Body of pancreas (tissue), 4 donors: ENCODE measurements around the gene HSPA4L. TPM values are rescaled to one million over a fixed set of nuclear protein-coding genes. Genes with fewer than 3 reads are reported as not detected.

ENCODE experiments used
- ATAC-seq: fragments of 150-250 bp; one replicate; pipeline ENCODE4 v1.9.1; 2016
- DNase-seq, 4 donors: peaks; one replicate each; pipeline ENCODE4 v3.0.0-alpha.2; 2019
- H3K27ac ChIP-seq, 4 donors: fragments of 200-600 bp; sonication (generic); 1 replicate in 3 of 4; 2 replicates in 1 of 4; pipeline versions ENCODE4 v1.5.1 to v1.6.1; 2016 to 2019; ENCODE audit warnings: mild to moderate bottlenecking in 1 of 4, mixed read lengths in 1 of 4, moderate library complexity in 1 of 4
- H3K27me3 ChIP-seq, 2 donors: fragments of 200-600 bp; sonication (generic); one replicate each; pipeline ENCODE4 v1.6.0; 2016; ENCODE audit warnings: mild to moderate bottlenecking in 1 of 2
- H3K36me3 ChIP-seq, 2 donors: fragments of 200-600 bp; sonication (generic); replicated peaks in 1 of 2; 2 replicates each; pipeline ENCODE4 v1.5.1; 2016; ENCODE audit warnings: low read depth in 2 of 2; ENCODE audit not compliant: insufficient read depth in 1 of 2
- H3K4me1 ChIP-seq: fragments of 200-600 bp; sonication (generic); one replicate; pipeline ENCODE4 v1.6.0; 2016
- H3K4me3 ChIP-seq, 2 donors: fragments of 200-600 bp; sonication (generic); 1 replicate in 1 of 2; 2 replicates in 1 of 2; pipeline ENCODE4 v1.5.1; 2016 to 2019
- H3K9me3 ChIP-seq, 3 donors: fragments of 200-600 bp; sonication (generic); 1 replicate in 2 of 3; 2 replicates in 1 of 3; pipeline ENCODE4 v1.5.1; 2016
- POLR2A ChIP-seq, 3 donors: fragments of 450-650 bp; IDR thresholded peaks; one replicate each; pipeline ENCODE4 v1.6.1; 2016; ENCODE audit warnings: antibody characterized with exemption in 3 of 3, mild to moderate bottlenecking in 2 of 3
- WGBS, 2 donors: methylation state at CpG; one replicate each; pipeline ENCODE4 v1.1.5; 2017; 5-methylcytosine and 5-hydroxymethylcytosine counted together
- intact Hi-C: fragments of 100-400 bp; cut with DNase I; formaldehyde crosslinking; loops from one replicate; pipeline ENCODE4 v1.15.1; 2023
- total RNA-seq, 2 donors: library from RNA; depleted of rRNA; stranded (reverse); fragments of >200 nt; gene quantifications; one replicate each; pipeline ENCODE4 v1.1.0, GENCODE V29; 2016
- TF ChIP-seq, protein P1 (sequence below), 7 experiments: fragments of 450-650 bp in 4 of 7; fragments of 200-600 bp in 3 of 7; sonication (generic) in 3 of 7; IDR thresholded peaks; one replicate each; pipeline ENCODE4 v1.5.1; 2016 to 2019; ENCODE audit warnings: antibody characterized with exemption in 7 of 7

Gene HSPA4L
- total RNA-seq, 2 donors from 2014 or later: 3.6 to 9.6 TPM

GRCh38 chr4:127741247-127741646 is 40.9 kb upstream of the HSPA4L start:
- TF ChIP-seq POLR2A (IDR thresholded peaks at IDR 0.05): no peak
- TF ChIP-seq, protein P1, sequence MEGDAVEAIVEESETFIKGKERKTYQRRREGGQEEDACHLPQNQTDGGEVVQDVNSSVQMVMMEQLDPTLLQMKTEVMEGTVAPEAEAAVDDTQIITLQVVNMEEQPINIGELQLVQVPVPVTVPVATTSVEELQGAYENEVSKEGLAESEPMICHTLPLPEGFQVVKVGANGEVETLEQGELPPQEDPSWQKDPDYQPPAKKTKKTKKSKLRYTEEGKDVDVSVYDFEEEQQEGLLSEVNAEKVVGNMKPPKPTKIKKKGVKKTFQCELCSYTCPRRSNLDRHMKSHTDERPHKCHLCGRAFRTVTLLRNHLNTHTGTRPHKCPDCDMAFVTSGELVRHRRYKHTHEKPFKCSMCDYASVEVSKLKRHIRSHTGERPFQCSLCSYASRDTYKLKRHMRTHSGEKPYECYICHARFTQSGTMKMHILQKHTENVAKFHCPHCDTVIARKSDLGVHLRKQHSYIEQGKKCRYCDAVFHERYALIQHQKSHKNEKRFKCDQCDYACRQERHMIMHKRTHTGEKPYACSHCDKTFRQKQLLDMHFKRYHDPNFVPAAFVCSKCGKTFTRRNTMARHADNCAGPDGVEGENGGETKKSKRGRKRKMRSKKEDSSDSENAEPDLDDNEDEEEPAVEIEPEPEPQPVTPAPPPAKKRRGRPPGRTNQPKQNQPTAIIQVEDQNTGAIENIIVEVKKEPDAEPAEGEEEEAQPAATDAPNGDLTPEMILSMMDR (IDR thresholded peaks at IDR 0.05): no peak
- Histone ChIP-seq H3K27ac (no peak overlapping the region), H3K4me3 (no peak overlapping the region), H3K36me3 (no peaks in the 10 kb centered on the region), H3K9me3 (no peaks in the 10 kb centered on the region), H3K27me3 (no peaks in the 10 kb centered on the region), H3K4me1 (no peaks in the 10 kb centered on the region)
- WGBS, 2 donors: 92 to 93% methylated on average over 1 of the region's 1 CpG
- DNase-seq (no peak), ATAC-seq (no peak)
- intact Hi-C loops: no loop called here

DNA sequence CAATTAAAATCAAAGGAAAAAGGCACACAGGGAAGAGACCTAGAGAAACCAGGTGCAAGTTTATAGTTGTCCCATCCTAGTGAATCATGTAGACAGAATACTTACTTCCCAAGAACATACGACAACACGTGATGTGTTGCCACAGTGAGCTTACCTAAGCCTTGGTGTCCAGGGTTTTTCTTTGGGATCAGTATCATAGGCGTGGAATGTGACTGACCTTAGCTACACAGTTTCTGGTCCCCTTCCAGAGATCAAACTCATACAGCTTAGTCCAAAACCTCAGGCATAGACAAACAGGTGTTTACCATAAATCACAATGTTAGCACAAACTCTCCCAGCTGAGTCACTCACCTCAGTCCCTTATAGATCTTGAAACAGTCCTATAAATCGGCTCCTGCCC is 34.2 kb upstream of the HSPA4L start:
- intact Hi-C loops: no loop called here
- 66 to 76% methylated on average over 4 of the region's 4 CpGs for WGBS, 2 donors
- Histone ChIP-seq H3K4me3 (no peak overlapping the region), H3K27ac (no peak overlapping the region), H3K4me1 (no peaks in the 10 kb centered on the region), H3K36me3 (no peaks in the 10 kb centered on the region), H3K27me3 (no peaks in the 10 kb centered on the region), H3K9me3 (no peaks in the 10 kb centered on the region)
- ATAC-seq (no peak), DNase-seq (no peak)
- TF ChIP-seq, protein P1 (IDR thresholded peaks at IDR 0.05): no peak
- no peak for TF ChIP-seq POLR2A (IDR thresholded peaks at IDR 0.05)

DNA sequence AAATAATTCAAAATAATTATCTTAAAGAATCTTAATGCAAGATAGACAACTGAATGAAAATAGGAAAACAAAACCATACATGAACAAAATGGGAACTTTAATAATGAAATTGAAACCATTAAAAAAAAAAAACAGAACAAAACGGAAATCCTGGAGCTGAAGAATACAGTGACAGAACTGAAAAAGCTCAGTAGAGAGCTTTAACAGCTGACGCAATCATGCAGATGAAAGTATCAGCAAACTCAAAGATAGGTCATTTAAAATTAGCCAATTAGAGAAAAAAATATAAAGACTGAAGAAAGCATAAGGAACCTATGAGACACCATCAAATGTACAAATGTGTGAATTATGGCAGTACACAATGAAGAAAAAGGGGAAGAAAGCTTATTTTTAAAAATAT is 33.2 kb upstream of the HSPA4L start:
- no peak for DNase-seq
- ATAC-seq: no peak
- no peaks in the 10 kb centered on the region for H3K9me3 ChIP-seq
- TF ChIP-seq, protein P1 (IDR thresholded peaks at IDR 0.05): no peak
- TF ChIP-seq POLR2A (IDR thresholded peaks at IDR 0.05): no peak
- intact Hi-C loops: no loop called here
- H3K27ac ChIP-seq: no peak overlapping the region
- no peaks in the 10 kb centered on the region for H3K36me3 ChIP-seq
- H3K27me3 ChIP-seq: no peaks in the 10 kb centered on the region
- H3K4me1 ChIP-seq: no peaks in the 10 kb centered on the region
- no peak overlapping the region for H3K4me3 ChIP-seq
- WGBS, 2 donors: 77 to 82% methylated on average over 2 of the region's 2 CpGs

- Histone ChIP-seq H3K27ac (no peak overlapping the region), H3K9me3 (no peaks in the 10 kb centered on the region), H3K4me1 (no peaks in the 10 kb centered on the region), H3K4me3 (no peak overlapping the region), H3K27me3 (no peaks in the 10 kb centered on the region), H3K36me3 (no peaks in the 10 kb centered on the region)
- DNase-seq (no peak), ATAC-seq (no peak)
- 42 to 48% methylated on average over 2 of the region's 2 CpGs for WGBS, 2 donors
- intact Hi-C loops: no loop called here
- no peak for TF ChIP-seq POLR2A (IDR thresholded peaks at IDR 0.05)
- TF ChIP-seq, protein P1 (IDR thresholded peaks at IDR 0.05): no peak
Observed at GRCh38 chr4:127756906-127757305, 25.2 kb upstream of the HSPA4L start.

GRCh38 chr4:127759228-127759820 is 22.8 kb upstream of the HSPA4L start:
- Histone ChIP-seq H3K36me3 (no peaks in the 10 kb centered on the region), H3K9me3 (no peaks in the 10 kb centered on the region), H3K4me1 (no peaks in the 10 kb centered on the region), H3K27me3 (no peaks in the 10 kb centered on the region), H3K27ac (no peak overlapping the region), H3K4me3 (no peak overlapping the region)
- intact Hi-C loops: no loop called here
- no peak for DNase-seq
- WGBS, 2 donors: 66 to 73% methylated on average over 2 of the region's 2 CpGs
- TF ChIP-seq POLR2A (IDR thresholded peaks at IDR 0.05): no peak
- TF ChIP-seq, protein P1 (IDR thresholded peaks at IDR 0.05): no peak
- no peak for ATAC-seq
